ENCODE measurements around the gene ASXL1.
"Not testable (repeated sequence)": the region's sequence is repeated elsewhere in the genome, so short reads cannot be mapped to it uniquely, and the experiment has no call there.

Gene ASXL1

GRCh38 chr20:32362901-32363364 is 4.8 kb downstream of the ASXL1 start:
- DNase-seq (ENCODE audit: low spot score), result no peak

- no peak for DNase-seq (ENCODE audit: low spot score)
Observed at GRCh38 chr20:32363492-32363891, 5.4 kb downstream of the ASXL1 start.

GRCh38 chr20:32364554-32365208 is 6.5 kb downstream of the ASXL1 start:
- DNase-seq (ENCODE audit: low spot score), result no peak

- DNase-seq (ENCODE audit: low spot score), result no peak
Observed at GRCh38 chr20:32365564-32365963, 7.4 kb downstream of the ASXL1 start.

GRCh38 chr20:32366380-32366779 is 8.2 kb downstream of the ASXL1 start:
- no peak for DNase-seq (ENCODE audit: low spot score)

- no peak for DNase-seq (ENCODE audit: low spot score)
Observed at GRCh38 chr20:32368323-32368722, 10.2 kb downstream of the ASXL1 start.

GRCh38 chr20:32368925-32369324 is 10.8 kb downstream of the ASXL1 start:
- DNase-seq (ENCODE audit: low spot score), result no peak

GRCh38 chr20:32370897-32371296 is 12.8 kb downstream of the ASXL1 start:
- DNase-seq (ENCODE audit: low spot score), result no peak

GRCh38 chr20:32378461-32378860 is 20.3 kb downstream of the ASXL1 start:
- no peak for DNase-seq (ENCODE audit: low spot score)

- DNase-seq (ENCODE audit: low spot score), result not testable (repeated sequence)
Observed at GRCh38 chr20:32380037-32380436, 21.9 kb downstream of the ASXL1 start.

- DNase-seq (ENCODE audit: low spot score), result no peak
Observed at GRCh38 chr20:32380745-32381144, 22.6 kb downstream of the ASXL1 start.

- DNase-seq (ENCODE audit: low spot score), result no peak
Observed at GRCh38 chr20:32382102-32382950, 24.2 kb downstream of the ASXL1 start.

GRCh38 chr20:32383441-32383840 is 25.3 kb downstream of the ASXL1 start:
- not testable (repeated sequence) for DNase-seq (ENCODE audit: low spot score)

GRCh38 chr20:32385541-32385940 is 27.4 kb downstream of the ASXL1 start:
- no peak for DNase-seq (ENCODE audit: low spot score)

- no peak for DNase-seq (ENCODE audit: low spot score)
Observed at GRCh38 chr20:32386091-32386490, 28.0 kb downstream of the ASXL1 start.

GRCh38 chr20:32387252-32387651 is 29.1 kb downstream of the ASXL1 start:
- no peak for DNase-seq (ENCODE audit: low spot score)

GRCh38 chr20:32391003-32391402 is 32.9 kb downstream of the ASXL1 start:
- peak; percentile 23 for DNase-seq (ENCODE audit: low spot score)

- DNase-seq (ENCODE audit: low spot score), result no peak
Observed at GRCh38 chr20:32395066-32395465, 36.9 kb downstream of the ASXL1 start.

- DNase-seq (ENCODE audit: low spot score), result no peak
Observed at GRCh38 chr20:32396646-32397160, 38.6 kb downstream of the ASXL1 start.

- no peak for DNase-seq (ENCODE audit: low spot score)
Observed at GRCh38 chr20:32397567-32398084, 39.5 kb downstream of the ASXL1 start.

GRCh38 chr20:32400476-32400875 is 42.3 kb downstream of the ASXL1 start:
- DNase-seq (ENCODE audit: low spot score), result no peak

GRCh38 chr20:32404017-32404416 is 45.9 kb downstream of the ASXL1 start:
- no peak for DNase-seq (ENCODE audit: low spot score)

GRCh38 chr20:32406701-32407100 is 48.6 kb downstream of the ASXL1 start:
- no peak for DNase-seq (ENCODE audit: low spot score)

Data from RKO (cell line).